ENCODE measurements around the gene OPN1MW3.
"Not testable (repeated sequence)": the region's sequence is repeated elsewhere in the genome, so short reads cannot be mapped to it uniquely, and the experiment has no call there.

The OPN1MW3 gene

GRCh38 chrX:154298312-154298711 lies 40.9 kb downstream of the OPN1MW3 start:
- no peak for DNase-seq

- DNase-seq, result no peak
Observed at GRCh38 chrX:154300816-154301215, 43.4 kb downstream of the OPN1MW3 start.

GRCh38 chrX:154302998-154303397 lies 45.6 kb downstream of the OPN1MW3 start:
- not testable (repeated sequence) for DNase-seq

GRCh38 chrX:154303476-154303875 lies 46.1 kb downstream of the OPN1MW3 start:
- no peak for DNase-seq

GRCh38 chrX:154304846-154305245 lies 47.5 kb downstream of the OPN1MW3 start:
- DNase-seq, result no peak

- no peak for DNase-seq
Observed at GRCh38 chrX:154305541-154306205, 48.3 kb downstream of the OPN1MW3 start.

- DNase-seq, result no peak
Observed at GRCh38 chrX:154307202-154307601, 49.8 kb downstream of the OPN1MW3 start.

GRCh38 chrX:154308108-154308946 lies 50.9 kb downstream of the OPN1MW3 start:
- DNase-seq, result peak; percentile 84

GRCh38 chrX:154309041-154309775 lies 51.8 kb downstream of the OPN1MW3 start:
- no peak for DNase-seq

- DNase-seq, result no peak
Observed at GRCh38 chrX:154310616-154311536, 53.5 kb downstream of the OPN1MW3 start.

- no peak for DNase-seq
Observed at GRCh38 chrX:154312116-154312515, 54.7 kb downstream of the OPN1MW3 start.

- DNase-seq, result peak; percentile 35
Observed at GRCh38 chrX:154313147-154313546, 55.8 kb downstream of the OPN1MW3 start.

GRCh38 chrX:154315416-154315815 lies 58.0 kb downstream of the OPN1MW3 start:
- no peak for DNase-seq

- no peak for DNase-seq
Observed at GRCh38 chrX:154317391-154317995, 60.1 kb downstream of the OPN1MW3 start.

GRCh38 chrX:154320406-154320805 lies 63.0 kb downstream of the OPN1MW3 start:
- DNase-seq, result no peak

Measured in stimulated activated CD4-positive, alpha-beta T cell treated with anti-CD3 and anti-CD28 coated beads, Interleukin-4, amount 100 ng/mL, for 24 hours (primary cell).